Brain microvascular endothelial cell (primary cell): ENCODE measurements around the gene RGS16.

ENCODE experiments used
- DNase-seq: peaks from one replicate; pipeline ENCODE4 v3.0.0-alpha.2; 2020
- H3K27ac ChIP-seq: fragments of 250-450 bp; sonication (Bioruptor Pico); 2 replicates; pipeline ENCODE4 v1.5.1; 2020; ENCODE audit warnings: mild to moderate bottlenecking, moderate library complexity
- H3K27me3 ChIP-seq: fragments of 250-450 bp; sonication (Bioruptor Pico); replicated peaks from 2 replicates; pipeline ENCODE4 v1.5.1; 2020; ENCODE audit warnings: mild to moderate bottlenecking
- H3K36me3 ChIP-seq: fragments of 250-450 bp; sonication (Bioruptor Pico); replicated peaks from 2 replicates; pipeline ENCODE4 v1.5.1; 2020; ENCODE audit warnings: mild to moderate bottlenecking
- H3K4me3 ChIP-seq: 2 replicates; pipeline ENCODE4 v1.5.1; 2011; ENCODE audit warnings: low read depth, mild to moderate bottlenecking, control low read depth, low read length, moderate library complexity
- in situ Hi-C: cut with HindIII; loops from 2 replicates; pipeline ENCODE4 v1.10.0; 2017; ENCODE audit warnings: low sequenced_read_pairs, low pct_ligation_motif_present
- TF ChIP-seq, protein P1 (sequence below): IDR thresholded peaks from 2 replicates; pipeline ENCODE4 v1.5.1; 2011; ENCODE audit warnings: low read depth, mild to moderate bottlenecking, moderate library complexity, low read length, control low read depth, inconsistent platforms; ENCODE audit errors: missing control alignments

RGS16 gene

DNA sequence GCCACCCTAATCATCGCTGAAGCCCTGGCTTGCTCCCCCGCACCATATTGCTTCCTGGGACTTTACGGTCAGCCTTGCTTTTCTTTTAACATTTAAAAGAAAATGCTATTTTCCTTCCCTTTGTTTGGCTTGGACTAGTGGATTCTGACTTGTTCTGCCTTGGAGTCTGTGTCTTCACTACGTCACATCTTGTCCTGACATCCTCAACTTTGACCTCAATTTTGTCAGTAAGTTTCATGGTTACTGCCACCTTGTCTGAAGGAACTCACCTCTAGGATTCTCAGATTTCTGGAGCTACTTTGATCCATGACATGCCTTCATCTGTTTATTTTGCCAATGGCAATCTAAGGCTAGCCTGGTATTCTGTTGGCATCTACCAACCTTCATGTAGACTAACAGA lies 19.4 kb downstream of the RGS16 start:
- in situ Hi-C loops: no loop called here
- H3K36me3 ChIP-seq: no peaks in the 10 kb centered on the region
- no peak overlapping the region for H3K4me3 ChIP-seq
- H3K27ac ChIP-seq: no peak overlapping the region
- TF ChIP-seq, protein P1, sequence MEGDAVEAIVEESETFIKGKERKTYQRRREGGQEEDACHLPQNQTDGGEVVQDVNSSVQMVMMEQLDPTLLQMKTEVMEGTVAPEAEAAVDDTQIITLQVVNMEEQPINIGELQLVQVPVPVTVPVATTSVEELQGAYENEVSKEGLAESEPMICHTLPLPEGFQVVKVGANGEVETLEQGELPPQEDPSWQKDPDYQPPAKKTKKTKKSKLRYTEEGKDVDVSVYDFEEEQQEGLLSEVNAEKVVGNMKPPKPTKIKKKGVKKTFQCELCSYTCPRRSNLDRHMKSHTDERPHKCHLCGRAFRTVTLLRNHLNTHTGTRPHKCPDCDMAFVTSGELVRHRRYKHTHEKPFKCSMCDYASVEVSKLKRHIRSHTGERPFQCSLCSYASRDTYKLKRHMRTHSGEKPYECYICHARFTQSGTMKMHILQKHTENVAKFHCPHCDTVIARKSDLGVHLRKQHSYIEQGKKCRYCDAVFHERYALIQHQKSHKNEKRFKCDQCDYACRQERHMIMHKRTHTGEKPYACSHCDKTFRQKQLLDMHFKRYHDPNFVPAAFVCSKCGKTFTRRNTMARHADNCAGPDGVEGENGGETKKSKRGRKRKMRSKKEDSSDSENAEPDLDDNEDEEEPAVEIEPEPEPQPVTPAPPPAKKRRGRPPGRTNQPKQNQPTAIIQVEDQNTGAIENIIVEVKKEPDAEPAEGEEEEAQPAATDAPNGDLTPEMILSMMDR: no peak
- DNase-seq: no peak
- no peaks in the 10 kb centered on the region for H3K27me3 ChIP-seq

DNA sequence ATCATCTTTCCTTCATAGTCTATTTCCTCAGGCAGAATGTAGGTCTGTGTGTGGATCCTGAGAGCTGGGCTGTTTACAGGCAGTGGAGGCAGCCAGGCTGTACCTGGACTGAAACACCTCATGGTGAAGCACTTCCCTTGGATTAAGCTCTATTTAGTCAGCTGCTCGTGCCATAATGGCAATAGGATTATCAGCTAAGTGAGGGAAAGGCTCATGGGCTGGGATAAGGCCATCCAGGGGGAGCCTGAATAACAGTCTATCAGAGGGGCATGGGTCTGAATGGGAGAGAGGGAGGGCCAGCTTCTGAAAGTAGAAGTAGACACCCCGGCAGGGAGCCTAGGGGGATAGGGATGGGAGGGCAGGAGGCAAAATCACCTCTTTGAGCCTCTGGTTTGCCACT lies 23.5 kb downstream of the RGS16 start:
- in situ Hi-C loops: no loop called here

DNA sequence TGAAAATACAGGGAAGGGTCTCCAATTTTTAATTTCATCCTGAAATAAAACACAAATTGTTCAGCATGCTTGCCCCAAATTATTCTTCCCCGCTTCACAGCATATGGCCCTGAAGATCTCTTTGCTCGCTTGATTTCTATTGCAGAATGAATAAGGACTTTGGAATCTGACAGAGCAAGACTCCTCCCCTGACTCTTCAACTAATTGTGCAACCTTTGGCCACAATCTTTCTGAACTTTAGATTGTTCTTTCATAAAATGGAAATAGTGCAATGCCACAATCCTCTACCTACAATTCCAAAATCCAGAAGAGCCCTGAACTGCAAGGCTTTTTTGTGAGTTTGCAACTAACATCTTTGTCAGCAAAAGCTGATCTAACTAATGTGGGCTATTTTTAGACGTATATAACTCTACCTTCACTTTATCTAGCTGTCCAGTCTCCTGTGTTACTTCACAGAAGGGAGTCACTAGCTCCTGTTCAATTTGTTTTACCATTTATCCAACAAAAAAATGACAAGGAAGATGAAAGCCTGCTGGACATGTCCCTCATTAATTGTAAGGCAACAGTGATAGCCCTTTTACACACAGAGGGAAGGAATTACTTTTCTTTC lies 28.5 kb downstream of the RGS16 start:
- H3K27me3 ChIP-seq: no peaks in the 10 kb centered on the region
- no peak overlapping the region for H3K27ac ChIP-seq
- in situ Hi-C loops: no loop called here
- no peak overlapping the region for H3K4me3 ChIP-seq
- H3K36me3 ChIP-seq: no peaks in the 10 kb centered on the region
- DNase-seq: peak; percentile 20
- TF ChIP-seq, protein P1: no peak

More for the DNA sequence above, 23.5 kb downstream of the RGS16 start:
- Histone ChIP-seq H3K4me3 (no peak overlapping the region), H3K27me3 (no peaks in the 10 kb centered on the region), H3K27ac (no peak overlapping the region), H3K36me3 (no peaks in the 10 kb centered on the region)
- no peak for DNase-seq
- TF ChIP-seq, protein P1: no peak

DNA sequence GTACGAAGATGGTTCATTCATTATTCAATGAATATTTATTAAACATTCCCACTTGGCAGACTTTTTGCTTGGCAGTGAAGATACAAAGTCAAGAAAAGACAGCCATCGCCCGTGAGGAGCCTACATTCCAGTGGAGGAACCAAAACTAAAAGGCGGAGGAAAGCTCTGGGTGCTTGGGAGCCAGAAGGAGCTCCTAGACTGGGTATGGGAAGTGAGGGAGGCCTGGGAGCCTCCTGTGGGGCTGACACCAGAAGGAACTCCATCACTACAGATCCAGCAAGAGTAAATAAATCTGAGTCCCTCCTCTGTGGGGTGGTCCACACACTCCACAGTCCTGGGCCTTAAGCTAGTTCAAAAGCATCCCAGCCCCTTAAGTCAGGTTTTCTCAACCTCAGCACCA lies 30.0 kb downstream of the RGS16 start:
- Histone ChIP-seq H3K4me3 (no peak overlapping the region), H3K27me3 (no peaks in the 10 kb centered on the region), H3K27ac (no peak overlapping the region), H3K36me3 (no peaks in the 10 kb centered on the region)
- TF ChIP-seq, protein P1: no peak
- in situ Hi-C loops: no loop called here
- no peak for DNase-seq

DNA sequence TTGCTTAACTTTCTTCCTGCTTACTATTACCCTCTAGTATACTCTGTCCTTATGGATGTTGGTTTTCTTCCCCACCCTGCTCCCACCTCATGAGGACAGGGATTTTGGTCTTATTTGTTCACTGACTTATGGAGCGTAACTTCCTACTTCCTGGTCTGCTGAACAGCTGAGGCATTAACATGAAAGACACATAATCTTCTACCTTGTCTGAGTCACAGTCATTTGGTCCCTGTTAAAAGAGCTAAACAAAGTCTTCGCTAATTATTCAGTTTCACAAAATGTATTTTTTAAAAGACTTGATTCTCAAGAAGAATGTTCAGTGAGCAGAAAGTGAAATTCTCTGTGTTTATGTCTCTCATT lies 33.6 kb downstream of the RGS16 start:
- no peak overlapping the region for H3K27ac ChIP-seq
- TF ChIP-seq, protein P1: no peak
- in situ Hi-C loops: no loop called here
- H3K4me3 ChIP-seq: no peak overlapping the region
- H3K36me3 ChIP-seq: no peaks in the 10 kb centered on the region
- no peaks in the 10 kb centered on the region for H3K27me3 ChIP-seq
- DNase-seq: no peak

DNA sequence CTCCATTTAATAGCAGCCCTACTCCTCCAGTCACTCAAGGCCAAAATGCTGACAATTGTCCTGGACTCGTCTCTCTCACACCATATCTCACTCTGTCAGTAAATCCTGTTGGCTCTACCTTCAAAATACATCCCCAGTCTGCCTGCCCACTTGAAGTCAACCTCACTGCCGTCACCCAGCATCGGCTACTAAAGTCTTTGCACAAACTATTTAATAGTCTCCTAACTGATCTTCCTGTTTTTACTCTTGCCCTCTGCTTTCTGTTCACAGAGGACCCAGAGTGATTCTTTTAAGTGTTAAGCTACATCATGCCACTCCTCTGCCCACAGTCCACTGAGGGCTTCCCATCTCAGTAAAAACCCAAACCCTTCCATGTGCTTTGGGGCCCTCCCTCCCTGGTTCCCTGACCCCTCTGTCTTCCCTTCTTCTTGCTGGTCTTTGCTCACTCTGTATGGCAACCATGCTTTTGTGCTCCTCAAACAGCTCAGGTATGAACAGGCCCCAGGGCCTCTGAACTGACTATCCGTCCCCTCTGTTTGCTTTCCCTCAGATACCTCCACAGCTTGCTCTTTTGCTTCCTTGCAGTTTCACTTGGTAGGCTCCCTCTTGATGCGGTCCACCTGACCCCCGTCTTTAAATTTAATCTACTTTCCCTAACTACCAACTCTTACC lies 34.1 kb downstream of the RGS16 start:
- TF ChIP-seq, protein P1: no peak
- no peaks in the 10 kb centered on the region for H3K36me3 ChIP-seq
- H3K4me3 ChIP-seq: no peak overlapping the region
- in situ Hi-C loops: no loop called here
- no peaks in the 10 kb centered on the region for H3K27me3 ChIP-seq
- H3K27ac ChIP-seq: no peak overlapping the region
- DNase-seq: no peak
